ENCODE data around the gene PTPRA. TPM values are rescaled to one million over a fixed set of nuclear protein-coding genes. Genes with fewer than 3 reads are reported as not detected.
A peak's percentile ranks its signal among the peaks of the same experiment; 100 is the strongest.

The PTPRA gene
- total RNA-seq, 4 donors from 2014 or later, result 50.7 to 96.7 (median 64.1) TPM

DNA sequence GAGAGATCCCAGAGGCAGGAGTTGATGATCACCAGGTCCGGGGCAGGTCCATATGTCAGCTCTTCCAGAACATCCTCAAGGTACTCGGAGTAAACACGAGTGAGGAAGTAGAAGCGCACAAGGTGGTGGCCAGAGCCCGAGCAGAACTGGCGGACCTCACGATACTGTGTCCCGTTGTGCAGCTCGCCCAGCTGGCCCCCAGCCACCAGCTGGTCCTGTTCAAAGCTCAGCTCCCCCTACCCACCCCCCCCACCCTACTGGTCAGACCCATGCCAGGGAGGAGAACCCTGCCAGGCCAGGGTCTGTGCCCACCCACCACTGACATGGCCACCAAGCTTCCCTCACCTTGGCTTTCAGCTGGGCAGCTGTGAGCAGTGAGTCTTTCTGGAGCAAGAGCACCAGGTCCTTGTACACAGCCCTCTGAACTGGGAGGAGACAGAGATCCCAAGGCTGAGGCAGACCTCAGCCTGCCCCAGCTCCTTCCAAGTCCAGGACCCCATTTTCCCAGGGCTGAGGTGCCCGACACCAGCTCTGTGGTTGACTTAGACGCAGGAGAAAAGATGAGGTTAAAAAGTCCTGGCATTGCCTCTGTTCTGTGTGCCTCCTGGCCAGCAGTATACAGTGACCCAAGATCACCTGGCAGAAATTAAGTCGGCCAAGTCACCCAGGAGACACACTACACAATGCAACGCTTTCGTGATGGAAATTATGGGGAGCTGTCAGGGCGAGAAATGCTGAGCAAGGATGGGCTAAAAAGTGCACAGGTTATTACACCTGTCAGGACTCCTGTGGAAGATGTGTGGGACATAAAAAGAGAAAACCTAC is 34.2 kb upstream of the PTPRA start:
- intact Hi-C loops (cut with DNase I; ENCODE audit: low total_unique reads), result no loop called here
- WGBS, 2 donors, result 96 to 98% methylated on average over 12 to 15 of the region's 15 CpGs
- no peak overlapping the region for H3K4me3 ChIP-seq (ENCODE audit: low read depth, poor library complexity, severe bottlenecking)
- no peak for TF ChIP-seq POLR2A (IDR thresholded peaks at IDR 0.05)
- TF ChIP-seq, protein P1, sequence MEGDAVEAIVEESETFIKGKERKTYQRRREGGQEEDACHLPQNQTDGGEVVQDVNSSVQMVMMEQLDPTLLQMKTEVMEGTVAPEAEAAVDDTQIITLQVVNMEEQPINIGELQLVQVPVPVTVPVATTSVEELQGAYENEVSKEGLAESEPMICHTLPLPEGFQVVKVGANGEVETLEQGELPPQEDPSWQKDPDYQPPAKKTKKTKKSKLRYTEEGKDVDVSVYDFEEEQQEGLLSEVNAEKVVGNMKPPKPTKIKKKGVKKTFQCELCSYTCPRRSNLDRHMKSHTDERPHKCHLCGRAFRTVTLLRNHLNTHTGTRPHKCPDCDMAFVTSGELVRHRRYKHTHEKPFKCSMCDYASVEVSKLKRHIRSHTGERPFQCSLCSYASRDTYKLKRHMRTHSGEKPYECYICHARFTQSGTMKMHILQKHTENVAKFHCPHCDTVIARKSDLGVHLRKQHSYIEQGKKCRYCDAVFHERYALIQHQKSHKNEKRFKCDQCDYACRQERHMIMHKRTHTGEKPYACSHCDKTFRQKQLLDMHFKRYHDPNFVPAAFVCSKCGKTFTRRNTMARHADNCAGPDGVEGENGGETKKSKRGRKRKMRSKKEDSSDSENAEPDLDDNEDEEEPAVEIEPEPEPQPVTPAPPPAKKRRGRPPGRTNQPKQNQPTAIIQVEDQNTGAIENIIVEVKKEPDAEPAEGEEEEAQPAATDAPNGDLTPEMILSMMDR (IDR thresholded peaks at IDR 0.05), result no peak
- DNase-seq (ENCODE audit: low spot score in 2 of 2), result peak in 1 of 2 donors; percentile 75

DNA sequence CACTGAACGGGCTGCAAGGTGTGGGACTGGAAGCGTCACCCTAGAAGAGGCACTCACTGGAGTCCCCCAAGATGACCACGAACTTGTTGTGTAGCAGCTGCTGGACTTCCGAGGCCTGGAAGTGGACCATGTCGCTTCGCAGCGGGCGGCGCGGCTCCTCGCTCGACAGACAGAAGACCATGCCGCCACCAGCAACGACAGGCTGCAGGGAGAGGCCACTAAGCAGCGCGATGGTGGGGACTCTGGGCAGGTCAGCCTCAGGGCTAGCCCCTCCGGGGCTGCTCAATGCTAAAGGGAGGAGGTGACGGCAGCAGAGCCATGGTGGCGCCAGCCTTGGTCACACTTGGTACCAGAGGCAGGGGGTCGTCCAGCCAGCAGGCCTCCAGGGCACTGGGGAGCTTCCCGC is 33.5 kb upstream of the PTPRA start:
- WGBS, 2 donors, result 76 to 92% methylated on average over 11 to 12 of the region's 21 CpGs
- intact Hi-C loops (cut with DNase I; ENCODE audit: low total_unique reads), result no loop called here

GRCh38 chr20:2840138-2840966 is 32.9 kb upstream of the PTPRA start, which contains the start of the genes PCED1A and VPS16:
PCED1A (minus strand) TSS chr20:2840655; CDS start chr20:2839912, 743 bp downstream.
VPS16 (plus strand) TSS chr20:2840745; CDS start chr20:2840775, 30 bp downstream.
- peak within 1 kb of the TSS; percentile 90 for H3K4me3 ChIP-seq (ENCODE audit: low read depth, poor library complexity, severe bottlenecking)
- 1% methylated on average over 65 of the region's 98 CpGs; no CpG with 5 or more reads in 1 of the 2 donors for WGBS, 2 donors
- TF ChIP-seq, protein P1 (IDR thresholded peaks at IDR 0.05), result peak in 1 of 3 donors; percentile 44
- TF ChIP-seq POLR2A (IDR thresholded peaks at IDR 0.05), result no peak
- DNase-seq (ENCODE audit: low spot score in 2 of 2), result peak; percentile 81 to 97
- intact Hi-C loops (cut with DNase I; ENCODE audit: low total_unique reads), result no loop called here

More for the DNA sequence above, 33.5 kb upstream of the PTPRA start:
- H3K4me3 ChIP-seq (ENCODE audit: low read depth, poor library complexity, severe bottlenecking), result peak overlapping the region; percentile 90
- TF ChIP-seq, protein P1 (IDR thresholded peaks at IDR 0.05), result no peak
- TF ChIP-seq POLR2A (IDR thresholded peaks at IDR 0.05), result no peak
- peak in 1 of 2 donors; percentile 85 for DNase-seq (ENCODE audit: low spot score in 2 of 2)

GRCh38 chr20:2840967-2841531 is 32.2 kb upstream of the PTPRA start:
- peak; percentile 54 to 95 for DNase-seq (ENCODE audit: low spot score in 2 of 2)
- 8% methylated on average over 21 to 28 of the region's 33 CpGs for WGBS, 2 donors
- intact Hi-C loops (cut with DNase I; ENCODE audit: low total_unique reads), result no loop called here
- peak overlapping the region; percentile 90 for H3K4me3 ChIP-seq (ENCODE audit: low read depth, poor library complexity, severe bottlenecking)
- TF ChIP-seq POLR2A (IDR thresholded peaks at IDR 0.05), result no peak
- TF ChIP-seq, protein P1 (IDR thresholded peaks at IDR 0.05), result no peak

- 76 to 78% methylated on average over 2 of the region's 2 CpGs for WGBS, 2 donors
- DNase-seq (ENCODE audit: low spot score in 2 of 2), result peak in 1 of 2 donors; percentile 18
- intact Hi-C loops (cut with DNase I; ENCODE audit: low total_unique reads), result no loop called here
- TF ChIP-seq, protein P1 (IDR thresholded peaks at IDR 0.05), result no peak
- TF ChIP-seq POLR2A (IDR thresholded peaks at IDR 0.05), result no peak
- no peak overlapping the region for H3K4me3 ChIP-seq (ENCODE audit: low read depth, poor library complexity, severe bottlenecking)
These were observed 27.7 kb upstream of the PTPRA start for GRCh38 chr20:2845607-2846006.
